NCI-H526 treated with DMSO at 0.1 percent for 48 hours (cell line): ENCODE measurements around the gene KAT7.
"Not testable (repeated sequence)": the region's sequence is repeated elsewhere in the genome, so short reads cannot be mapped to it uniquely, and the experiment has no call there.

Source experiments
- DNase-seq: peaks from one replicate; lab custom pipeline; 2025; lab: John Stamatoyannopoulos, UW

Gene KAT7

GRCh38 chr17:49788478-49789242 lies at the start of gene KAT7:
KAT7 (plus strand) TSS chr17:49788681; CDS start chr17:49788835, 154 bp downstream.
- DNase-seq, result peak; percentile 98

- DNase-seq, result no peak
Observed at GRCh38 chr17:49739641-49740271, 48.7 kb upstream of the KAT7 start.

DNA sequence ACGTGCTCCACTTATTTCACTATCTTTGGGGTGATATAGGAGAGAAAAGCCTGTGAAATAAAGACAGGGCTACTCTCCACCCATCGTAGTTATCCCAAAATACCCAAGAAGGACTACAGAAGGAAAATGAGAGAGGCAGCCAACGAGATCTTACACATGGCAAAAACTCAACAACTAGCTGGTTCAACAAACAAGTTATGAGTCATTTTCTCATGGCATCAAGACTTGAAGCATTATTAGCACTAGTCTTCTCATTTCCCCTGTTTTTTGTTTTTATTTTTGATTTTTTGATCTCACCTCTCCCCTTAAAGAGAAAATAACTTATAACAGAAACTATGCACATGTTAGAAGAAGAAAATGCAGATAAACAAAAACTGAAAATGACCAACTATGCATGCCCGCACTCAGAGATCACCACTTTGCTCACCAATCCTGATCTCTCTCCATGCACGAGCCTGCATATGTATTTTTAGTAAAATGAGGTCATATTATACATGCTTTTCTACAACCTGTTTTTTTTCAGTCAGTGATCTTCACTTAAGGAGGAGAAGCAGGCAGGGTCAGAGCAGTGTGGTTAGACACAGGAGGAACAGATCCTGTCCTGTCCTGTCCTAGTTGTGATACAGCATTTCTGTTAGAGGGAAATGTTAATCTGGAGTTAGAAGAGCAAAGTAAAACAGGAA lies 47.3 kb upstream of the KAT7 start:
- no peak for DNase-seq

GRCh38 chr17:49741692-49742076 lies 46.8 kb upstream of the KAT7 start:
- no peak for DNase-seq

DNA sequence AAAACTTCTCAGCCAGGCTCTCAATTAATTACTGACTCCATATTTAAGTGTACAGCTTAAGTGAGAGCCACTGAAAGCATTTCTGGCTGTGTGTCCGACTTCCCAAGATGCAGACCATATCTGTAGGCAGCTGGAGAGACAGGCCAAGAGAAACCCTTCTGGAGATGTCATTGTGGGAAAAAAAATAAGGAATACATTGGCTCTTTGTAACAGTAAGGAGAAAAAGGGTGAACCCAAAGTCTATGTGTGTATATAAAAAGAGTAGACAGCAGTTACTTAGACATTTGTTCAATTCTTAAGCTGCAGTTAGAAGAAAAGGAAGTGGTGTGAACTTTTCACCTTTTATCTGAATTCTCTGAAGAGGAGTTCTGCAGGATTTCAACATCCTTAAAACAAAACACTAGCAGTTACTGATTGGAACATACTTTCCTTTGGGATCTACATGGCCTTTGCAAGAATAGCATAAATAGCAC lies 46.3 kb upstream of the KAT7 start:
- no peak for DNase-seq

DNA sequence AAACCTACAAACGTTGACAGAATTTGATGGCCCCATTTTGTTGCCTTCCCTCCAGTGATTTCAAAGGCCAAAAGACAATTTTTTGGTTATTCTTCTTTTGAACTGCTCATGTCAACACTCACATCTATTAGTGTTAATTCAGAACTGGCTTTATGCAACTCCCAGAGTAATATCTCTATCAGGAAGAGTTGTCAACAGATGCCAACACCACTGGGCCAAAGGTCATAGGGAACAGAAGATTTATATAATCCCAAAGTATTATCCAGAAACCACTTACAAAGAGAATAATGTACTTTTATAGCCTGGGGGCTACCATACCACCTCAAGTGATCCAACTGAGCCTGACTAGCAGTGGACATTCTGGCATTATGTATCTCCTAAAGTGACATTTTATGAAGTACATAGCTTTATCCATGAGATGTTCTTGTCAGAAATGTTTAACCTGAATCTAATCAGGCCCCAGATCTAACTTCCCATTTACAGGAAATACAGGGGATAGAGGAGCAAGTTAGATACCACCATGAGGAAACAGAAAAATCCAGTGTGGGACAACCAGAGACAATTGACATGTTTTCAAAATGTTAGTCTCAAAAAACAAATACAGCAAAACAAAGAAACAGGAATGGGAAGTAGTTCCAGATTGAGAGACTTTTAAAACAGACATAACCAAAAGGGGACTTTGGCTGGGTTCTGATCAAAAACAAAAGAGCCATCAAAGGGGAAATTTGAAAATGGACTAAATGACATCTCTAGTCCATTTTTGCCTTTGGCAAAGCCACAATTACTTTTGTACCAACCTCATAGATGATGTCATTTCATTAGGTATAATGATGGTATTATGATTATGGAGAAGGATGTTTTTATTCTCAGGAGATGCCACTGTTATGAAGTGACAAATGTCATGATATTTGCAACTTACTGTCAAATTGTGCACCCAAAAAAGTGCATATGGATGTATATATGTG lies 43.0 kb upstream of the KAT7 start:
- DNase-seq, result no peak

- no peak for DNase-seq
Observed at GRCh38 chr17:49746791-49747490, 41.5 kb upstream of the KAT7 start.

DNA sequence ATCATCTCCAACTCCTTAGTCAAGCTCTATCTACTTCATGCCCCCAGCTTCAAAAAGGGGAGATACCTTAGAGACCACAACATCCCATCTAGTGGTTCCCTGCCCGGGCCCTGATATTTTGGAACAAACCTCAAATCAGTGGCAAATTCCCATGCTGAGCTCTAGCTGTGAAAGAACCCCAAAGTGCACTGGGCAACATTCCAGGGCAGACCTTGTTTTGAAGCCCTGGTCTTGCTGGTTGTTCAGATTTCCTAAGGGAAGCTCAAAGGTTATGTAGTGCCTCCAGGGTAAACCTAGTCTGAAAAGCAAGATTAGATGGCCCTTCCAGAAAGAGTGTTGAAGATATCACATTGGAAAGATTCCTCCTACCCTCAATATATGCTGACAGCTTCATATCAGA lies 40.8 kb upstream of the KAT7 start:
- DNase-seq, result no peak

GRCh38 chr17:49748223-49748622 lies 40.3 kb upstream of the KAT7 start:
- DNase-seq, result no peak

- DNase-seq, result no peak
Observed at GRCh38 chr17:49748791-49749190, 39.7 kb upstream of the KAT7 start.

DNA sequence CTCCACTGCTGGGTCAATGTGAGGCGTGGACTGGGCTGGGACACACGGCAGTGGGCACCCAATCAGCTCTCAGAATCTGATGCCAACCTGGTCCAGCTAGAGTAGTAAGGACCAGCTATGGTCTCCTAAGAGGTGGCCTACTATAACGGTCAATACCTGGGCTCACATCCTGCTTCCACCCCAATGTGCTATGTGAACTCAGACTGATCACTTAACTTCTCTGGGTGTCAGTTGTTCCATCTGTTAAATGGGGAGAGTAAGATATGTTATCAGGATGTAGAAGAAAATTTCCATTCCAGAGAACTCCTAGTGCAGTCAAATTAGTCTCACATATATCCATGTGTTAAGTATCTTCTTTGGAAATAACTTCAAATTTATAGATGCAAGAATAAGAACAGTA lies 38.8 kb upstream of the KAT7 start:
- no peak for DNase-seq

DNA sequence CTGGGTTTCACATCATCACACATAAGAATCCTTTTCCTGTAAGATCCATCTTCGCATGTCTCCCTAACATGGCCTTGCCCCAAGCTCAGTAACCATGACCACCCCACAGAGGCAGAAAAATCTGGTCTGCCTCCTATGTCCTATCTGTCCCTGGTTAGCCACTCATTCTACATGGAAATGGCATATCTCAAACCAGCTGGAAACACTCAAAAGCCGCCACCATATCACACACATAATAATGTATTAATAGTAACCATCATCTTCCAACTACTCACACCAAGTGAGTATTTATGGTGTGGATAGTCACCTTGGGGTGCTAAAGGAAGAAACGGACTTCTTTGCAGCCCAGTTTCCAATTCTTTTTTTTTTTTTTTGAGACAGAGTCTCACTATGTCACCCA lies 36.0 kb upstream of the KAT7 start:
- DNase-seq, result no peak

DNA sequence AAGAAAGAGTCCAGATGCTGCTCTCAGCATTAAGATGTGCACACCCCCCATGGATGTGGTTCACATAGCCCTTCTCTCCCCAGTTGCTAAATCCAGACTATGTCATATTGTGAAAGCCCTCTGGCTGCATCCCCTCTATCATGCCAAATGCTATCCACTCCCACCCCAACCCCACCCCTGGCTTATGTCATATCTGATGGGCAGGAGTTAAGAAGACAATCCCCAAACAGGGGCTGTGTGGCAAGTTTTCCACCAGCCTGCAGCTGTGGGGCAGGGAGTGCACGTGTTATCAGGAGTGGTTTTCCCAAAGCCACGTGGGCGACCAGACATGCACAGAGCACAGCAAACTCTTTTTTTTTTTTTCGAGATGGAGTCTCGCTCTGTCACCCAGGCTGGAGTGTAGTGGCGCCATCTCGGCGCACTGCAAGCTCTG lies 34.5 kb upstream of the KAT7 start:
- no peak for DNase-seq

GRCh38 chr17:49755663-49756283 lies 32.7 kb upstream of the KAT7 start:
- DNase-seq, result no peak

DNA sequence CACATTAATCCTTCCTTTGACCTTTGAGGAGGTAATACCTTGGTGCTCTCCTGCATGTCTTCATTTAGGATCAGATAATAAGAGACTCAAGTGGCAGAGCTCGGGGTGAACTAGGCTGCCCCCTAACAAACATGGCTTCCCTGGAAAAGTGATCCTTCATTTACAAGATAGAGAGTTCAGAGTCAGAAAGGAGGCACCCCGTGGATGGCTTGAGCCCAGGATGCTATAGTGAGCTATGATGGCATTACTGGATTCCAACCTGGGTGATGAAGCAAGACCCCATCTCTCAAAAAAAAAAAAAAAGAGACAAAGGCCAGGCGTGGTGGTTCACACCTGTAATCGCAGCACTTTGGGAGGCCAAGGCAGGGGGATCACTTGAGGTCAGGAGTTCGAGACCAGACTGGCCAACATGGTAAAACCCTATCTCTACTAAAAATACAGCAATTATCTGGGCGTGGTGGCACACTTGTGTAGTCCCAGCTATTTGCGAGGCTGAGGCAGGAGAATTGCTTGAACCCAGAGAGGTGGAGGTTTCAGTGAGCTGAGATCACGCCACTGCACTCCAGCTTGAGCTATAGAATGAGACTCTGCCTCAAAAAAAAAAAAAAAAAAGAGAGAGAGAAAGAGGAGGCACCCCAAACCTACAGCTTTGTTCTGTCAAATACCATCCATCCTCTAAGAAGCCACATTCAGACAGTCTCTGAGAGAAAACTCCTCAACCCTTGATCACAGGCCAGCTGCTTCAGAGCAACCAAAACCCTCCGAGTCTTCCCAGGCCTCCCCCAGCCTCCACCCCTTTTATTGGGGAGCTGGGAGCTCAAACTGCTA lies 31.9 kb upstream of the KAT7 start:
- DNase-seq, result no peak

GRCh38 chr17:49757151-49757777 lies 31.2 kb upstream of the KAT7 start:
- no peak for DNase-seq

- not testable (repeated sequence) for DNase-seq
Observed at GRCh38 chr17:49758464-49759010, 29.9 kb upstream of the KAT7 start.

GRCh38 chr17:49759203-49759602 lies 29.3 kb upstream of the KAT7 start:
- no peak for DNase-seq

DNA sequence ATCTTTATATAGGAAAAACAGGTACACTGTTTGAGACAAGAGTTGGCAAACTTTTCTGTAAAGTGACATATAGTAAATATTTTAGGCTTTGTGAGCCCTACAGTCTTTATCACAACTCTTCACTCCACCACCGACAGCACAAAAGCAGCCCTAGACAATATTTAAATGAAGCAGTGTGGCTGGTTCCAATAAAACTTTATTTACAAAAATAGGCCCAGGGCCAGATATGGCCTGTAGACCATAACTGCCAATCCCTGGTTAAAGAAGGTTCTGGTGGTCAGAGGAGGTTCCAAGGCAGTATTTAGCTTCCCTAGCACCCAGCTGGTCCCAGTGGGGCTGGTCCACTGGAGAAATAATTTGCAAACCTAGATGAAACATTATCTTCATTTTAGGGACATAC lies 28.2 kb upstream of the KAT7 start:
- no peak for DNase-seq
